ENCODE measurements around the gene SEC16A. TPM values are rescaled to one million over a fixed set of nuclear protein-coding genes. Genes with fewer than 3 reads are reported as not detected.

Gene SEC16A
- total RNA-seq, 4 donors from 2014 or later: 35.5 to 71.0 (median 50.5) TPM

DNA sequence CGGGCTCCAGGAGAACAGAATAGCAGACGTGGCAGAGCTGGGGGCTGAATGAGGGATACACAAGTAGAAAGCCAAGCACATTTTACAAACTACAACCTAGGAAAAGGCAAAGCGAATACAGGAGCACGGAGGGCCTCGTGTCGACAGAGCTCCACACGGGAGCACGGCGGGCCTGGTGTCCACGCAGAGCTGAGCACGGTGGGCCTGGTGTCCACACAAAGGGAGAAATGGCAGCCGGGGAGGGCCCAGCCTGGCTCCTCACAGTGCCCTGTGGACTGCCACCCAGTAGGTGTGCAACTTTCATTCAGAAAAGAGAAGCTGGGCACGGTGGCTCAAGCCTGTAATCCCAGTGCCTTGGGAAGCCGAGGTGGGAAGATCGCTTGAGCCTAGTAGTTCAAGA is 39.8 kb downstream of the SEC16A start:
- TF ChIP-seq POLR2A (IDR thresholded peaks at IDR 0.05): no peak
- TF ChIP-seq, protein P1, sequence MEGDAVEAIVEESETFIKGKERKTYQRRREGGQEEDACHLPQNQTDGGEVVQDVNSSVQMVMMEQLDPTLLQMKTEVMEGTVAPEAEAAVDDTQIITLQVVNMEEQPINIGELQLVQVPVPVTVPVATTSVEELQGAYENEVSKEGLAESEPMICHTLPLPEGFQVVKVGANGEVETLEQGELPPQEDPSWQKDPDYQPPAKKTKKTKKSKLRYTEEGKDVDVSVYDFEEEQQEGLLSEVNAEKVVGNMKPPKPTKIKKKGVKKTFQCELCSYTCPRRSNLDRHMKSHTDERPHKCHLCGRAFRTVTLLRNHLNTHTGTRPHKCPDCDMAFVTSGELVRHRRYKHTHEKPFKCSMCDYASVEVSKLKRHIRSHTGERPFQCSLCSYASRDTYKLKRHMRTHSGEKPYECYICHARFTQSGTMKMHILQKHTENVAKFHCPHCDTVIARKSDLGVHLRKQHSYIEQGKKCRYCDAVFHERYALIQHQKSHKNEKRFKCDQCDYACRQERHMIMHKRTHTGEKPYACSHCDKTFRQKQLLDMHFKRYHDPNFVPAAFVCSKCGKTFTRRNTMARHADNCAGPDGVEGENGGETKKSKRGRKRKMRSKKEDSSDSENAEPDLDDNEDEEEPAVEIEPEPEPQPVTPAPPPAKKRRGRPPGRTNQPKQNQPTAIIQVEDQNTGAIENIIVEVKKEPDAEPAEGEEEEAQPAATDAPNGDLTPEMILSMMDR (IDR thresholded peaks at IDR 0.05): no peak
- TF ChIP-seq EP300 (IDR thresholded peaks at IDR 0.05): no peak
- TF ChIP-seq POLR2AphosphoS5 (IDR thresholded peaks at IDR 0.05): no peak
- 88 to 95% methylated on average over 6 to 14 of the region's 15 CpGs for WGBS, 2 donors (ENCODE audit: low coverage in 1 of 2)
- Histone ChIP-seq H3K27me3 (no peaks in the 10 kb centered on the region), H3K4me3 (no peak overlapping the region), H3K36me3 (peaks cover 0 to 76% of the 10 kb centered on the region in 2 donors), H3K27ac (no peak overlapping the region), H3K4me1 (peaks cover 0 to 21% (median 4%) of the 10 kb centered on the region in 3 donors), H3K9me3 (no peaks in the 10 kb centered on the region)
- no peak for ATAC-seq

DNA sequence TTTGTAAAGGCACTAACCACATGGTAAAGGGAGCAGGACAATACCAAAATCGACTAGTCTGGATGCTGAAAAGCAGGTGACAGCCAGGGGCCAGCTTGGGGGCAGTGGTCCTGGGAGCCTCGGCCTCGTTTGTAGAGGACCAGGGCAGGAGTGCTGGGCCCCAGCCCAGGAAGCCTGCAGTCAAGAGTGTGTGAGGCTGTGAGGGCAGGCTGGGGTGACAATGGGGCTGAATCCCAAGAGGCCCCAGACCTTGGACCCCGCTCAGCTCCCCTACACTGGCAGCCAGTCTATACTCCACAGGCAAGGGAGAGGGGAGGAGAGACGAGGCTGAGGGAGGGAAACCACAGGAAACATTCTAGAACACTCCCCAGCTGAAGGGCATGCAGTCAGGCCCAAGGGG is 40.6 kb downstream of the SEC16A start:
- Histone ChIP-seq H3K4me1 (peaks cover 0 to 29% (median 12%) of the 10 kb centered on the region in 3 donors), H3K36me3 (peaks cover 0 to 68% of the 10 kb centered on the region in 2 donors), H3K9me3 (no peaks in the 10 kb centered on the region), H3K4me3 (no peak overlapping the region), H3K27ac (no peak overlapping the region), H3K27me3 (no peaks in the 10 kb centered on the region)
- WGBS, 2 donors (ENCODE audit: low coverage in 1 of 2): 78% methylated on average over 5 of the region's 5 CpGs; no CpG with 5 or more reads in 1 of the 2 donors
- TF ChIP-seq POLR2A (IDR thresholded peaks at IDR 0.05) (no peak), POLR2AphosphoS5 (IDR thresholded peaks at IDR 0.05) (no peak), EP300 (IDR thresholded peaks at IDR 0.05) (no peak)
- TF ChIP-seq, protein P1 (IDR thresholded peaks at IDR 0.05): no peak
- no peak for ATAC-seq

DNA sequence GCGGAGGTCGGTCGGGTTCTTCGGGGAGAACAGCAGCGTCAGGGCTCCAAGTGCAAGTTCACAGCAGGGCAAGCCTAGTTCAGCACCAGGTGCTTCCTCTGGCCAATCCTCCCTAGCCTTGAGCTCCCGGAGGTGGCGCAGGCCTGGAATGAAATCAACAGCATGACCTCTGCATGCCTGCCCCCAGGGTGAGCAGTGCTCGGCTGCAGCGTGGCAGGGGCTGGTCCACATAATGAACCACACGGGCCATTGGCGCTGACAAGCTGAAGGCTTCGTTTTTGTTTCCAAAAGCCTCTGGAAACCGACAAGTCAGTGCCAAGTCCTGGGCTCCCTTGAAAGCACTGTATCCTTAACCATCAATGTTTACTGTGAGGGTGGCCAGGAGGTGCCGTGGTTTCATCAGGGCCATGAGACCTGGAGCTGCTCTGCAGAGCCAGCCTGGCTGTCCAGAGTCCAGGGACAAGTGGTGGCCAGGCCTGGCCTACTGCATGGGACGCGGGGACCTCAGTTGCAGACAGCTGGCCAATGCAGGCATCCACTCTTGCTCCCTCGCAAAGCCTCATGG is 41.1 kb downstream of the SEC16A start:
- 76 to 100% methylated on average over 1 to 3 of the region's 17 CpGs for WGBS, 2 donors (ENCODE audit: low coverage in 1 of 2)
- Histone ChIP-seq H3K36me3 (peaks cover 0 to 63% of the 10 kb centered on the region in 2 donors), H3K9me3 (no peaks in the 10 kb centered on the region), H3K27me3 (no peaks in the 10 kb centered on the region), H3K4me1 (peaks cover 0 to 34% (median 17%) of the 10 kb centered on the region in 3 donors), H3K27ac (no peak overlapping the region), H3K4me3 (no peak overlapping the region)
- ATAC-seq: no peak
- TF ChIP-seq POLR2AphosphoS5 (IDR thresholded peaks at IDR 0.05): no peak
- TF ChIP-seq, protein P1 (IDR thresholded peaks at IDR 0.05): no peak
- TF ChIP-seq POLR2A (IDR thresholded peaks at IDR 0.05): no peak
- TF ChIP-seq EP300 (IDR thresholded peaks at IDR 0.05): no peak

DNA sequence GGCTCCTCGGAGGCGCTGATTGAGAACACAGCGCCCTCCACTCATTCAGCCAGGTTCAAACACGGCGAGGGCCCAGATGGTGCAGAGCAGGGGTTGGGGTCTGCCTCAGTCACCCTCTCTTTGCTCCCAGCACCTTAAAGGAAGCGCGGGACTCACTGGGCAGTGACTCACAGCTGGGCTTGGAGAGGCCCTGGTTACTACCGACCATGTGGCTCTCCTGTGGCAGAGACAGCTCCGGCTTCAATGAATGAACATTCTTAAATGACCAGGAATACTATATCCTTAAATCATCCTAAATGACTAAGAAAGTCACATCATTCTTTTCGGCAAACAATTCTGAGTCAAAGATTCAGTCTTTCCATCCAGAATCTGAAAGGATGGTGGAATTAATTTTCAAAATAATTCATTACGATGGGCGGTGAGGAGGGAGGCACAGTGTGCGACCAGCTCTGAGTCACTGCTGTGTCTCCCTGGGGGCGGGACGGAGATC is 41.6 kb downstream of the SEC16A start:
- no peaks in the 10 kb centered on the region for H3K27me3 ChIP-seq
- WGBS, 2 donors (ENCODE audit: low coverage in 1 of 2): 79 to 86% methylated on average over 6 to 10 of the region's 15 CpGs
- peaks cover 0 to 39% (median 21%) of the 10 kb centered on the region in 3 donors for H3K4me1 ChIP-seq
- ATAC-seq: no peak
- H3K9me3 ChIP-seq: no peaks in the 10 kb centered on the region
- no peak for TF ChIP-seq POLR2AphosphoS5 (IDR thresholded peaks at IDR 0.05)
- TF ChIP-seq POLR2A (IDR thresholded peaks at IDR 0.05): no peak
- TF ChIP-seq, protein P1 (IDR thresholded peaks at IDR 0.05): no peak
- no peak for TF ChIP-seq EP300 (IDR thresholded peaks at IDR 0.05)
- H3K36me3 ChIP-seq: peaks cover 0 to 63% of the 10 kb centered on the region in 2 donors
- H3K4me3 ChIP-seq: no peak overlapping the region
- H3K27ac ChIP-seq: no peak overlapping the region
